CMK (cell line): ENCODE results near the gene RFC3.
"Not testable (repeated sequence)": the region's sequence is repeated elsewhere in the genome, so short reads cannot be mapped to it uniquely, and the experiment has no call there.

Experiments used
- DNase-seq: peaks from one replicate; pipeline ENCODE4 v3.0.0-alpha.2; 2010; ENCODE audit warnings: low read depth

RFC3 gene

DNA sequence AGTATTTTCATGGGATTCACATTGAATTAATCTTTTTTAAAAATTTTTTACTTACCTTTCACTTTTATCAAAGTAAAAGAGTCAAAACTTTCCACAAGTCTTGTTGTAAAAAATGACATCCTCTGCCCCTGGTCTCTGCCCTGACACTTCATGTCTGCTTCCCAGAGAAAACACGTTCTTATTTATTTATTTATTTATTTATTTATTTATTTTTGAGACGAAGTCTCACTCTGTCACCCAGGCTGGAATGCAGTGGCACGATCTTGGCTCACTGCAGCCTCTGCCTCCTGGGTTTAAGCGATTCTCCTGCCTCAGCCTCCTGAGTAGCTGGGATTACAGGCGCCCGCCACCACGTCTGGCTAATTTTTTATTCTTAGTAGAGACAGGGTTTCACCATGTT, 5.1 kb upstream of the RFC3 start:
- DNase-seq = not testable (repeated sequence)

DNA sequence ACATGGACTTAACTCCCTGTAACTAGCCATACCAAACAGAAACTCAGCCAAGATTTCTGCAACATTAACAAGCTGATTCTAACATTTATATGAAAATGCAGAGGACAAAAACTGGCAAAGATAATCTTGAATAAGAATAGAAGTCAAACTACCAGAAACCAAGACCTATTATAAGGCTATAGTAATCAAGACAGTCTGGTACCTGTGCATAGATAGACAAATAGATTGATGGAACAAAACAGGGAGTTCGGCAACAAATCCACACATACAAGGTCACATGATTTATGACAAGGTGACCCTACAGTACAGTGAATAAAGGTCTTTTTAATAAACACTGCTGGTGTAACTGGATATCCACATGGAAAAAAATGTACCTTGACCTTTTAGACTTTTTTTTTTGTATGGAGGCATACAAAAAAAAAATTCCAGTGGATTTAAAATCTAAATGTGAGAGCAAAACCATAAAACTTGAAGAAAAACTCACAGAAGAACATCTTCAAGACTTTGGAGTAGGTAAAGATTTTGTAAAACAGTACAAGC, 2.9 kb upstream of the RFC3 start:
- DNase-seq = no peak

DNA sequence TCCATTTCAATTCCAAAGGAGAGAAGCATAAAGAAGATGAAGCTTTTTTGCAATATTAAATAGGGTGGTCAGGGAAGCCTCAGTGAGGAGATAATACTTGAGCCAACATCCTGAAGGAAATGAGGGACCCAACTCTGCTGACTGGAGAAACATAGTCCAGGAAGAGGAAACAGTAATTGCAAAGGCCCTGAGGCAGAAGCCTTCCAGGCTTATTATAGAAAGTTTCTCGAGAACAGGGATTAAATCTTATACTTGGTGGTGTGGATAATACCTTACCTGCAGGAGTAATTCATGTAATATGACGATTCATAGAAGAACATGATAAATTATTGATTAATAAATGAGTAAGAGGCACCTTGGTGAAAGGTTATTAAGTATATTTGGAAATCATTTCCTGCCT, 1.0 kb upstream of the RFC3 start:
- DNase-seq = no peak

DNA sequence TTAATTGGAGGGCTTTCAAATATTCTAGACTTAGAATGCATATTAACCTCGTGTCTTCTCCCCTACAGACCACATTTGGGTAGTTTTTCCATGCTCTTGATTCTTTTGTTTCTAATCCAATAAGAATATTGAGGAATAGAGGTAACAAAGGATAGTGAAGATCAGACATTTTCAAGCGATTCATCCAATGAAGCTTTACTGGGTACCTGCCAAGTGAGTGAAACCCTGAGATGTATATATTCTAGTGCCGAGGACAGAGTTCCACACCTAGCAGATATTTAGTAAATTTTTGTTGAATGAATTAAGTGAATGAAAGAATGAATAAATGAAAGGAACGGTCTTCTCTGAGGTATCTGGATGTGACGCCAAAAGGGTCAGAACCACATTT, 442 bp upstream of the RFC3 start:
- no peak for DNase-seq

GRCh38 chr13:33825083-33825482, 7.1 kb downstream of the RFC3 start:
- DNase-seq = no peak

DNA sequence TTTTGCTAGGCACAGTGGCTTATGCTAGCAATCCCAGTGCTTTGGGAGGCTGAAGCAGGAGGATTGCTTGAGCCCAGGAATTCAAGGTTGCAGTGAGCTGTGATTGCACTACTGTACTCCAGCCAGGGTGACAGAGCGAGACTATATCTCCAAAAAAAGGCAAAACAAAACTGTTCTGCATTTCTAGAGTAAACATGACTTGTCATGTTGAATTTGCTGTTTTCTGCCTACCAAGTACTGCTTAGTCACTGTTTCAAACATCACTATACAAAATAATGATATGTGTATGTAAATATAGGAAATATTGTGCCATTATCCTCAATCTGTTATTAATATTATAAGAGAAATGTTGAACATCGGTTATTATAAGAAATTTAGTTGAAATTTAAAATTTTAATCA, 9.2 kb downstream of the RFC3 start:
- DNase-seq = no peak

DNA sequence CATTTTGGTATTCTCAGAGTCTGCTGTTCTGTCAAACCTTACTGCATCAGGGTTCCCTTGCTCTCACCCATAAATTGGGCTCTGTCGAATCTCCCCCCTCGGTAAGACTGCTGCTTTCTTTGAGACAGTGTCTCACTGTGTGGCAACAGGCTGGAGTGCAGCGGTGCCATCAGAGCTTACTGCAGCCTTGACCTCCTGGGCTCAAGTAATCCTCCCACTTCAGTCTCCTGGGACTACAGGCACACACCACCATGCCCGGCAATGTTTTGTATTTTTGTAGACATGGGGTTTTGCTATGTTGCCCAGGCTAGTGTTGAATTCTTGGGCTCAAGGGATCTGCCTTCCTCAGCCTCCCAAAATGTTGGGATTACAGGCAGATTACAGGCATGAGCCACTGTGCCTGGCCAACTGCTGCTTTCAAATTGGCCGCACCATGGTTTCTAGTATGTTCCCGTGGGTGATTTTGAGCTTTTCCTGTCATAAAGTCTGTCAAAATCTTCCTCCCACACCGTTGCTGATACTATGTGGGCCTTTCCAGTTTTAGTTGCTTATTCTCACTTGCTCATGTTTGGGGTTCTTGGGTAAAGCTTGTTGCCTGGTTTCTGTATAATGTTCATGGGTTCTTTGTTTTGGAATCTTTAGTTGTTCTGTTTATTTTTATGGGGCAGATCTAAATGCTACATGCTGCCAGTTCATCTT, 10.6 kb downstream of the RFC3 start:
- no peak for DNase-seq

DNA sequence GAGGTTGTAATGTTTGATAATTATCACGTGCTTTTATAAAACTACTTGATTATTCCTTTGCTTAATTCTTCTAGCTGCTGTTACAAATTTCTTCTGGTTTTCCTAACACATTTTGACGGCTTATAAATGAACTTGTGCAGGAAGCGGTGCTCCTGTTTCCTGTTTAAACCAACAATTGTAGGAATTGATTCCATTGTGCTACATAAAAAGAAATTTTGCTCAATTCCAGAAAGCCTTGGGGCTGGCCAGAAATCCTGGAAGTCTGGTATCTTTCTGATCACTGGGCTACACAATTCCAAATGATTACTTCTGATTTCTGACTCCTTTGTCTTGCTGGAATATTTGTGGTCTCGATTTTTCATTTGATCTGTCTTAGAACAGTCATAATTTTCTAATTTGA, 14.9 kb downstream of the RFC3 start:
- DNase-seq = no peak

GRCh38 chr13:33838647-33839046, 20.7 kb downstream of the RFC3 start:
- DNase-seq = no peak

- no peak for DNase-seq
Measured at GRCh38 chr13:33840402-33840801, 22.5 kb downstream of the RFC3 start.

- DNase-seq = no peak
Measured at GRCh38 chr13:33842207-33842606, 24.3 kb downstream of the RFC3 start.

- no peak for DNase-seq
Measured at GRCh38 chr13:33842986-33843385, 25.0 kb downstream of the RFC3 start.

GRCh38 chr13:33845572-33846302, 27.8 kb downstream of the RFC3 start:
- no peak for DNase-seq

DNA sequence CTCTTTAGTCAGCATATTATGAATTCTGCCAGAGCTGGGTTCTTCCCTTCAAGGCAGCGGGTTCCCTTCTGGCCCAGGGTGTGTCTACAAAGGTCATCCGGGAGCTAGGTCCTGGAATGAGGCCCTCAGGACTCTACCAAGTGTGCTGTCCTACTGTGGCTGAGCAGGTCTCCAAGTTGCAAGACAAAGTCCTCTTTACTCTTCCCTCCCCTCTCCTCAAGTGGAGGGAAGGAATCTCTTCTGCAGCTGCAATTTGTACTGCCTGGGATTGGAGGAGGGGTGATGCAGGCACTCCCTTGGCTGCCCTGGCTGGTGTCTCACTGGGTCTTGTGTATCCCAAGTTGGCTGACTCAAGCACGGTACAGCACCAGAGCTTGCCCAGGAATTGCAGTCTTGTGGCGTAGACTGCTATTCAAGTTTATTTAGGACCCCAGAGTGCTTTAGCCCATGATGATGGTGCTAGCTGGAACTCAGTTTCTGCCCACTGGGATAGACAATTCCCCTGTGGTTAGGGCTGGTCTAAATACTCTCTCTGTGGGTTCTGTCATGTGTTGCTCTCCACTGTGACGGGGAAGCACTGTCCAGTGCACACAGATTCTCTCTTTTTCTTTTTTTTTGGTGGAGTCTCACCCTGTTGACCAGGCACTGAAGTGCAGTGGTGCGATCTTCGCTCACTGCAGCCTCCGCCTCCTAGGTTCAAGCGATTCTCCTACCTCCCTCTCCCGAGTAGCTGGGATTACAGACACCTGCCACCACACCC, 28.5 kb downstream of the RFC3 start:
- no peak for DNase-seq

GRCh38 chr13:33849211-33849610, 31.3 kb downstream of the RFC3 start:
- no peak for DNase-seq

DNA sequence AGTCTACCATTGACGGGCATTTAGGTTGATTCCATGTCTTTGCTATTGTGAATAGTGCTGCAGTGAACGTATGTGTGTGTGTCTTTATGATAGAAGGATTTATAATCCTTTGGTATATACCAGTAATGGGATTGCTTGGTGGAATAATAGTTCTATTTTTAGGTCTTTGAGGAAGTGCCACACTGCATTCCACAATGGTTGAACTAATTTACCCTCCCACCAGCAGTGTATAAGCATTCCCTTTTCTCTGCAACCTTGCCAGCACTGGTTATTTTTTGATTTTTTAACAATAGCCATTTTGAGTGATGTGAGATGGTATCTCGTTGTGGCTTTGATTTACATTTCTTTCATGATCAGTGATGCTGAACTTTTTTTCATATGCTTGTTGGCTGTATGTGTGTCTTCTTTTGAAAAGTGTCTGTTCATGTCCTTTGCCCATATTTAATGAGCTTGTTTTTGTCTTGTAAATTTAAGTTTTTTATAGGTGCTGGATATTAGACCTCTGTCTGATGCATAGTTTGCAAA, 37.5 kb downstream of the RFC3 start:
- no peak for DNase-seq

DNA sequence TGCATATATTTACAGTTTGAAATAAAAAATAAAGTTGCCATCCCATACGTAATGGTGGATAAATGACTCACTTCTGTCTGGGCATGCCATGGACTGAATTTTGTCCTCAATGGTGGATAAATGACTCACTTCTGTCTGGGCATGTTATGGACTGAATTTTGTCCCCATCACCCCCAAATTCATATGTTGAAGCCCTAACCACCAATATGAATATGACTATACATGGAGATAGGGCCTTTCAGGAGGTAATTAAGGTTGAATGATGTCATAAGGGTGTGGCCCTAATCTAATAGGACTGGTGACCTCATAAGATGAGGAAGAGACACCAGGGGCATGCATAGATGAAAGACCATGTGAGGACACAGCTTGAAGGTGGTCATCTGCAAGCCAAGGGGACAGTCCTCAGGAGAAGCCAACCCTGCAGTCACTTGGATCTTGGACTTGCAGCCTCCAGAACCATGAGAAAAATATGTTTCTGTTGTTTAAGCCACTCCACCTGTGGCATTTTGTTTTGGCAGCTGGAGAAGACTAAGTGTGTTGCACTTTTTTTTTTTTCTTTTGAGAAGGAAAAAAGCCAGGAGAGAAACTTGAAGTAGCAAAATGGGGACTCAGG, 41.8 kb downstream of the RFC3 start:
- no peak for DNase-seq

- no peak for DNase-seq
Measured at GRCh38 chr13:33860526-33860925, 42.6 kb downstream of the RFC3 start.

- no peak for DNase-seq
Measured at GRCh38 chr13:33862016-33862415, 44.1 kb downstream of the RFC3 start.

GRCh38 chr13:33863188-33863789, 45.3 kb downstream of the RFC3 start:
- no peak for DNase-seq

DNA sequence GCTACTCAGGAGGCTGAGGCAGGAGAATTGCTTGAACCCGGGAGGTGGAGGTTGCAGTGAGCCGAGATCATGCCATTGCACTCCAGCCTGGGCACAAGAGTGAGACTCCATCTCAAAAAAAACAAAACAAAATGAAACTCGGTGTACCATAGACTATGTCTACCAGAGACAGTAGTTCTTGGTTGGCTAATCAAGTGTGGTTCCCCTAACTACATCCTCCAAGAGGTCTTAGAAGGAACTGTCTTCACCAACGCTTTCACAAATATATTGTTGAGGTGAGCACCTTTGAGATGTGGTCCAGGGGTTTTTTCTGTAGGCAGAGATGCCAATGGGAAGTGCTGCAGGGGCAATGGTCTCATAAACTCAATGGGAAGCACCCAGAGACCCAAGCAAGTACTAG, 48.0 kb downstream of the RFC3 start:
- DNase-seq = no peak

DNA sequence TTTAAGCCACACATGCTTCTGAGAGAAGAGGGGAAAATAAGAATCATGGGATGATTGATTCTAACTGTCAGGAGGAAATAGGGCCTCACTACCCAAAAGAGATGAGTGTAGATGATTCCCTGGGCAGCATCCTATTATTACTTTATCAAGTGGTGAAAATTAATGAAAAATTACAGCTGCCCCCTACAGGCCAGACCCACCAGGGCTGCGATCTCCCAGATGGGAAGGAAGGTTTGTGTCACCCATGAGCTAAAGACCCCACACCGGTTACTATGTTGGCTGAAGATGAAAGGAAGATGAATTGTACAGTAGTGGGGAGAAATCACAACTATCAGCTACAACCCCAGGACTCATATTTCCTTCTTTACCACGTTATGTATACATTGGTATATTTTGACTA, 49.5 kb downstream of the RFC3 start:
- no peak for DNase-seq
